Gastroesophageal sphincter (tissue), 4 donors: ENCODE data around the gene KCNQ1OT1. TPM values are rescaled to one million over a fixed set of nuclear protein-coding genes. Genes with fewer than 3 reads are reported as not detected.

ENCODE experiments used
- ATAC-seq: fragments of 150-250 bp; one replicate; pipeline ENCODE4 v1.9.1; 2016; ENCODE audit warnings: mild to moderate bottlenecking, moderate library complexity
- H3K27ac ChIP-seq, 4 donors: fragments of 200-600 bp; sonication (generic) in 3 of 4; 1 replicate in 3 of 4; 2 replicates in 1 of 4; pipeline ENCODE4 v1.5.1; 2016 to 2019
- H3K27me3 ChIP-seq: fragments of 200-600 bp; sonication (generic); one replicate; pipeline ENCODE4 v1.5.1; 2019
- H3K36me3 ChIP-seq, 2 donors: fragments of 200-600 bp; sonication (generic); one replicate each; pipeline ENCODE4 v1.5.1; 2019; ENCODE audit warnings: control low read depth in 1 of 2
- H3K4me1 ChIP-seq, 3 donors: fragments of 200-600 bp; sonication (generic); 1 replicate in 2 of 3; 2 replicates in 1 of 3; pipeline ENCODE4 v1.5.1; 2016 to 2019; ENCODE audit warnings: control low read depth in 2 of 3
- H3K4me3 ChIP-seq, 2 donors: fragments of 200-600 bp; sonication (generic); one replicate each; pipeline ENCODE4 v1.5.1; 2019; ENCODE audit warnings: mild to moderate bottlenecking in 1 of 2, moderate library complexity in 1 of 2
- H3K9me3 ChIP-seq, 3 donors: fragments of 200-600 bp; sonication (generic); one replicate each; pipeline ENCODE4 v1.5.1; 2017 to 2019; ENCODE audit warnings: control low read depth in 2 of 3
- EP300 ChIP-seq: sonication (generic); formaldehyde crosslinking; IDR thresholded peaks from one replicate; pipeline ENCODE4 v1.6.1; 2017; ENCODE audit warnings: antibody characterized with exemption, mild to moderate bottlenecking
- POLR2A ChIP-seq, 2 donors: fragments of 450-650 bp; IDR thresholded peaks; one replicate each; pipeline ENCODE4 v1.6.1; 2017; ENCODE audit warnings: antibody characterized with exemption in 2 of 2, mild to moderate bottlenecking in 2 of 2, moderate library complexity in 1 of 2
- POLR2AphosphoS5 ChIP-seq: sonication (generic); formaldehyde crosslinking; IDR thresholded peaks from one replicate; pipeline ENCODE4 v1.6.1; 2017; ENCODE audit warnings: antibody characterized with exemption
- WGBS, 2 donors: methylation state at CpG; one replicate each; pipeline ENCODE4 v1.1.5; 2018; ENCODE audit warnings: low coverage in 1 of 2; 5-methylcytosine and 5-hydroxymethylcytosine counted together
- total RNA-seq, 4 donors: library from RNA; depleted of rRNA; stranded (reverse); fragments of >200 nt; gene quantifications; one replicate each; pipeline ENCODE4 v1.1.0, GENCODE V29; 2016
- TF ChIP-seq, protein P1 (sequence below), 4 experiments: fragments of 200-600 bp in 2 of 4; fragments of 450-650 bp in 2 of 4; sonication (generic) in 1 of 4; IDR thresholded peaks; one replicate each; pipeline ENCODE4 v1.5.1; 2017 to 2019; ENCODE audit warnings: antibody characterized with exemption in 4 of 4, mild to moderate bottlenecking in 2 of 4, moderate library complexity in 2 of 4

KCNQ1OT1 gene
- total RNA-seq, 4 donors from 2014 or later = 0.52 to 3.3 (median 1.4) TPM

GRCh38 chr11:2729841-2730240, 30.0 kb upstream of the KCNQ1OT1 start:
- H3K9me3 ChIP-seq = no peaks in the 10 kb centered on the region
- H3K4me3 ChIP-seq = no peak overlapping the region
- H3K27me3 ChIP-seq = no peaks in the 10 kb centered on the region
- no peaks in the 10 kb centered on the region for H3K36me3 ChIP-seq
- WGBS, 2 donors = 96 to 97% methylated on average over 8 to 9 of the region's 9 CpGs
- TF ChIP-seq, protein P1, sequence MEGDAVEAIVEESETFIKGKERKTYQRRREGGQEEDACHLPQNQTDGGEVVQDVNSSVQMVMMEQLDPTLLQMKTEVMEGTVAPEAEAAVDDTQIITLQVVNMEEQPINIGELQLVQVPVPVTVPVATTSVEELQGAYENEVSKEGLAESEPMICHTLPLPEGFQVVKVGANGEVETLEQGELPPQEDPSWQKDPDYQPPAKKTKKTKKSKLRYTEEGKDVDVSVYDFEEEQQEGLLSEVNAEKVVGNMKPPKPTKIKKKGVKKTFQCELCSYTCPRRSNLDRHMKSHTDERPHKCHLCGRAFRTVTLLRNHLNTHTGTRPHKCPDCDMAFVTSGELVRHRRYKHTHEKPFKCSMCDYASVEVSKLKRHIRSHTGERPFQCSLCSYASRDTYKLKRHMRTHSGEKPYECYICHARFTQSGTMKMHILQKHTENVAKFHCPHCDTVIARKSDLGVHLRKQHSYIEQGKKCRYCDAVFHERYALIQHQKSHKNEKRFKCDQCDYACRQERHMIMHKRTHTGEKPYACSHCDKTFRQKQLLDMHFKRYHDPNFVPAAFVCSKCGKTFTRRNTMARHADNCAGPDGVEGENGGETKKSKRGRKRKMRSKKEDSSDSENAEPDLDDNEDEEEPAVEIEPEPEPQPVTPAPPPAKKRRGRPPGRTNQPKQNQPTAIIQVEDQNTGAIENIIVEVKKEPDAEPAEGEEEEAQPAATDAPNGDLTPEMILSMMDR (IDR thresholded peaks at IDR 0.05) = no peak
- TF ChIP-seq EP300 (no peak), POLR2A (IDR thresholded peaks at IDR 0.05) (no peak), POLR2AphosphoS5 (no peak)
- ATAC-seq = no peak
- H3K27ac ChIP-seq = no peak overlapping the region
- H3K4me1 ChIP-seq = peaks cover 0 to 15% (median 4%) of the 10 kb centered on the region in 3 donors

- no peak for ATAC-seq
- Histone ChIP-seq H3K36me3 (no peaks in the 10 kb centered on the region), H3K4me1 (peaks cover 0 to 15% (median 4%) of the 10 kb centered on the region in 3 donors), H3K27me3 (no peaks in the 10 kb centered on the region), H3K9me3 (no peaks in the 10 kb centered on the region), H3K4me3 (no peak overlapping the region), H3K27ac (peak overlapping the region in 1 of 4 donors; percentile 22)
- TF ChIP-seq, protein P1 (IDR thresholded peaks at IDR 0.05) = no peak
- no peak for TF ChIP-seq POLR2AphosphoS5
- TF ChIP-seq EP300 = no peak
- no peak for TF ChIP-seq POLR2A (IDR thresholded peaks at IDR 0.05)
- no CpG with 5 or more reads among the region's 18 CpGs for WGBS, 2 donors
Observed at GRCh38 chr11:2728663-2729332, 29.0 kb upstream of the KCNQ1OT1 start.

DNA sequence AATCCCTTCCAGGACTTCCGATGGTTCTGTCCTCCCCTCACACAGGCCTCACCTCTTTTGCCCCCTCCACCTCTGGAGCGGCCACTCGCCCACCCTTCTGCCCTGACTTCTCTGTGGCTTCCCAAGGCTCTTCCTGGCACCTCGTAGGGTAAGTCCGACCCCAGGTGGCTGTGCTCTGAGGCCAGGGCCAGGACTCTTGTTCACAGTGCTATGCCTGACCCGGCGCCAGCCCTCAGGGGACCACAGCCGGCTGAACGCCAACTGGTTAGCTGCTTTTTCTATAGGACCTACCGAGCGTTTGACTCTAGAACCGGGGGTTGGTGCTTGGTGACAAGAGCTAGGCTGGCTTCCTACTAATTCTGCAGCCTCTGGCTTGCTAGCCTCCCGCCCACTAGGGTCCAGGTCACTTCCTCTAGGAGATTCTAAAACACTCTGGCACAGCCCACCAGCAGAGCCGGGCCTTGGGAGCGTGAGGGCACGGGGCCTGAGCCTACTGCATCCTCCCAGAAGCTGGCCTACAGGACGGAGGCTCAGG, 28.4 kb upstream of the KCNQ1OT1 start:
- Histone ChIP-seq H3K9me3 (no peaks in the 10 kb centered on the region), H3K4me1 (peaks cover 0 to 15% (median 4%) of the 10 kb centered on the region in 3 donors), H3K27me3 (no peaks in the 10 kb centered on the region), H3K27ac (no peak overlapping the region), H3K4me3 (no peak overlapping the region), H3K36me3 (no peaks in the 10 kb centered on the region)
- no peak for ATAC-seq
- WGBS, 2 donors = 96 to 100% methylated on average over 2 to 5 of the region's 17 CpGs
- TF ChIP-seq POLR2AphosphoS5 = no peak
- no peak for TF ChIP-seq EP300
- TF ChIP-seq, protein P1 (IDR thresholded peaks at IDR 0.05) = no peak
- TF ChIP-seq POLR2A (IDR thresholded peaks at IDR 0.05) = no peak

GRCh38 chr11:2726964-2727363, 27.2 kb upstream of the KCNQ1OT1 start:
- Histone ChIP-seq H3K9me3 (no peaks in the 10 kb centered on the region), H3K36me3 (no peaks in the 10 kb centered on the region), H3K27me3 (no peaks in the 10 kb centered on the region), H3K4me3 (no peak overlapping the region), H3K27ac (peak overlapping the region in 1 of 4 donors; percentile 62), H3K4me1 (peaks cover 0 to 15% (median 4%) of the 10 kb centered on the region in 3 donors)
- no peak for ATAC-seq
- TF ChIP-seq EP300 (no peak), POLR2A (IDR thresholded peaks at IDR 0.05) (no peak), POLR2AphosphoS5 (no peak)
- TF ChIP-seq, protein P1 (IDR thresholded peaks at IDR 0.05) = no peak
- no CpG with 5 or more reads among the region's 4 CpGs for WGBS, 2 donors
